SK-N-SH treated with all-trans-retinoic acid at 6 μM for 48 hours (cell line): Measurements from ENCODE around the gene FIBCD1.

ENCODE experiments used
- ATAC-seq: fragments of 200-7000 bp; cut with Tn5 transposase; 3 replicates; pipeline ENCODE4 v1.9.1; 2020; ENCODE audit warnings: mild to moderate bottlenecking, moderate library complexity
- ARNTL ChIP-seq: fragments of 450-650 bp; formaldehyde crosslinking; IDR thresholded peaks from 2 replicates; pipeline ENCODE4 v1.5.0; 2020; ENCODE audit warnings: low read depth, mild to moderate bottlenecking, moderate library complexity, borderline replicate concordance
- BACH2 ChIP-seq: fragments of 250-450 bp; sonication (Bioruptor Pico); IDR thresholded peaks from 2 replicates; pipeline ENCODE4 v1.9.0; 2021; ENCODE audit warnings: mild to moderate bottlenecking, borderline replicate concordance
- CREB5 ChIP-seq: fragments of 250-450 bp; sonication (Bioruptor Pico); IDR thresholded peaks from 2 replicates; pipeline ENCODE4 v1.5.1; 2020; ENCODE audit warnings: low read depth, mild to moderate bottlenecking, moderate library complexity
- CSDC2 ChIP-seq: fragments of 250-450 bp; sonication (Bioruptor Pico); IDR thresholded peaks from 2 replicates; pipeline ENCODE4 v1.5.0; 2020; ENCODE audit warnings: mild to moderate bottlenecking, moderate library complexity
- CSRNP3 ChIP-seq: fragments of 250-450 bp; sonication (Bioruptor Pico); IDR thresholded peaks from 2 replicates; pipeline ENCODE4 v1.5.1; 2021; ENCODE audit warnings: mild to moderate bottlenecking, moderate library complexity
- ESRRG ChIP-seq: fragments of 250-450 bp; sonication (Bioruptor Pico); IDR thresholded peaks from 2 replicates; pipeline ENCODE4 v1.6.1; 2021; ENCODE audit warnings: mild to moderate bottlenecking
- GLIS3 ChIP-seq: fragments of 250-450 bp; sonication (Bioruptor Pico); IDR thresholded peaks from 2 replicates; pipeline ENCODE4 v1.5.0; 2020; ENCODE audit warnings: mild to moderate bottlenecking, moderate library complexity
- ISL1 ChIP-seq: fragments of 250-450 bp; sonication (Bioruptor Pico); IDR thresholded peaks from 2 replicates; pipeline ENCODE4 v2.1.2; 2022; ENCODE audit warnings: mild to moderate bottlenecking, moderate library complexity
- PATZ1 ChIP-seq: fragments of 250-450 bp; sonication (Bioruptor Pico); IDR thresholded peaks from 2 replicates; pipeline ENCODE4 v1.8.0; 2020; ENCODE audit warnings: mild to moderate bottlenecking, moderate library complexity, borderline replicate concordance
- POU6F1 ChIP-seq: fragments of 250-450 bp; sonication (Bioruptor Pico); IDR thresholded peaks from 2 replicates; pipeline ENCODE4 v1.8.0; 2021; ENCODE audit warnings: low read depth, mild to moderate bottlenecking, moderate library complexity, borderline replicate concordance
- PPARA ChIP-seq: fragments of 250-450 bp; sonication (Bioruptor Pico); IDR thresholded peaks from 2 replicates; pipeline ENCODE4 v1.5.0; 2020; ENCODE audit warnings: mild to moderate bottlenecking, borderline replicate concordance
- RARB ChIP-seq: fragments of 250-450 bp; sonication (Bioruptor Pico); IDR thresholded peaks from 2 replicates; pipeline ENCODE4 v1.8.0; 2021; ENCODE audit warnings: mild to moderate bottlenecking, moderate library complexity
- SNAI2 ChIP-seq: fragments of 250-450 bp; sonication (Bioruptor Pico); IDR thresholded peaks from 2 replicates; pipeline ENCODE4 v1.5.0; 2020; ENCODE audit warnings: mild to moderate bottlenecking, moderate library complexity
- TCF4 ChIP-seq: fragments of 250-450 bp; sonication (Bioruptor Pico); IDR thresholded peaks from 2 replicates; pipeline ENCODE4 v1.8.0; 2021; ENCODE audit warnings: mild to moderate bottlenecking, moderate library complexity, borderline replicate concordance
- TOX ChIP-seq: fragments of 250-450 bp; sonication (Bioruptor Pico); IDR thresholded peaks from 2 replicates; pipeline ENCODE4 v1.8.0; 2021; ENCODE audit warnings: mild to moderate bottlenecking, moderate library complexity, borderline replicate concordance
- TSHZ2 ChIP-seq: fragments of 250-450 bp; sonication (Bioruptor Pico); IDR thresholded peaks from 2 replicates; pipeline ENCODE4 v1.5.0; 2020; ENCODE audit warnings: mild to moderate bottlenecking, moderate library complexity
- ZC3H10 ChIP-seq: fragments of 250-450 bp; sonication (Bioruptor Pico); IDR thresholded peaks from 2 replicates; pipeline ENCODE4 v1.5.1; 2021; ENCODE audit warnings: mild to moderate bottlenecking, moderate library complexity
- ZFP30 ChIP-seq: fragments of 450-650 bp; formaldehyde crosslinking; IDR thresholded peaks from 2 replicates; pipeline ENCODE4 v1.5.0; 2022; ENCODE audit warnings: mild to moderate bottlenecking, moderate library complexity
- ZNF565 ChIP-seq: fragments of 450-650 bp; formaldehyde crosslinking; conservative IDR thresholded peaks from 2 replicates; pipeline ENCODE4 v1.5.0; 2020; ENCODE audit warnings: low read depth, mild to moderate bottlenecking, moderate library complexity
- ZNF70 ChIP-seq: fragments of 450-650 bp; formaldehyde crosslinking; IDR thresholded peaks from 2 replicates; pipeline ENCODE4 v1.5.0; 2020; ENCODE audit warnings: mild to moderate bottlenecking, moderate library complexity
- ZNF8 ChIP-seq: fragments of 450-650 bp; formaldehyde crosslinking; IDR thresholded peaks from 2 replicates; pipeline ENCODE4 v1.5.0; 2020; ENCODE audit warnings: mild to moderate bottlenecking, moderate library complexity

Gene FIBCD1

GRCh38 chr9:130905902-130906734, 32.9 kb downstream of the FIBCD1 start:
- no peak for ATAC-seq
- TF ChIP-seq ZNF70 (CRISPR knock-in tag) (no peak), POU6F1 (no peak), RARB (CRISPR knock-in tag) (no peak), CSRNP3 (CRISPR knock-in tag) (no peak), PATZ1 (CRISPR knock-in tag) (no peak), CREB5 (CRISPR knock-in tag) (no peak), ESRRG (CRISPR knock-in tag) (no peak), PPARA (CRISPR knock-in tag) (no peak), ZNF8 (CRISPR knock-in tag) (no peak), TSHZ2 (no peak), TOX (no peak), ZNF565 (CRISPR knock-in tag) (no peak)

GRCh38 chr9:130905125-130905901, 33.7 kb downstream of the FIBCD1 start:
- no peak for ATAC-seq
- TF ChIP-seq TCF4 (CRISPR knock-in tag): no peak
- TF ChIP-seq ISL1 (CRISPR knock-in tag): no peak
- no peak for TF ChIP-seq BACH2 (CRISPR knock-in tag)
- TF ChIP-seq ZFP30: no peak
- TF ChIP-seq TSHZ2: no peak
- TF ChIP-seq GLIS3 (CRISPR knock-in tag): no peak
- no peak for TF ChIP-seq ESRRG (CRISPR knock-in tag)
- TF ChIP-seq PPARA (CRISPR knock-in tag): no peak
- no peak for TF ChIP-seq ZC3H10 (CRISPR knock-in tag)
- TF ChIP-seq CSDC2 (CRISPR knock-in tag): no peak
- no peak for TF ChIP-seq ARNTL (CRISPR knock-in tag)
- no peak for TF ChIP-seq CSRNP3 (CRISPR knock-in tag)
- no peak for TF ChIP-seq POU6F1
- no peak for TF ChIP-seq SNAI2 (CRISPR knock-in tag)
- TF ChIP-seq RARB (CRISPR knock-in tag): no peak
